ENCODE results near the gene CD2. TPM values are rescaled to one million over a fixed set of nuclear protein-coding genes. Genes with fewer than 3 reads are reported as not detected.
A peak's percentile ranks its signal among the peaks of the same experiment; 100 is the strongest.

The CD2 gene, protein sequence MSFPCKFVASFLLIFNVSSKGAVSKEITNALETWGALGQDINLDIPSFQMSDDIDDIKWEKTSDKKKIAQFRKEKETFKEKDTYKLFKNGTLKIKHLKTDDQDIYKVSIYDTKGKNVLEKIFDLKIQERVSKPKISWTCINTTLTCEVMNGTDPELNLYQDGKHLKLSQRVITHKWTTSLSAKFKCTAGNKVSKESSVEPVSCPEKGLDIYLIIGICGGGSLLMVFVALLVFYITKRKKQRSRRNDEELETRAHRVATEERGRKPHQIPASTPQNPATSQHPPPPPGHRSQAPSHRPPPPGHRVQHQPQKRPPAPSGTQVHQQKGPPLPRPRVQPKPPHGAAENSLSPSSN
- total RNA-seq, result 10 to 100 TPM in 1 of 2 donors, 1 to 10 TPM in 1; 4.6 to 12.4 TPM
- under 1 TPM; 0.20 to 0.73 (median 0.50) TPM for polyA plus RNA-seq (ENCODE audit: insufficient read length in 6 of 6)
- long read RNA-seq, donor 1, partial matches to known transcripts, result 0 of 1 reads
- long read RNA-seq, donor 1, other reads (novel, unspliced or antisense), result 0 of 1 reads
- long read RNA-seq, donor 2, partial matches to known transcripts, result 0 of 1 reads
- long read RNA-seq, donor 2, other reads (novel, unspliced or antisense), result 0 of 1 reads
- long read RNA-seq, donor 3, result 0 reads
- long read RNA-seq, donor 4, partial matches to known transcripts, result 0 of 2 reads
- long read RNA-seq, donor 4, other reads (novel, unspliced or antisense), result 0 of 2 reads
- long read RNA-seq, donor 5, result 0 reads
- long read RNA-seq, donor 6, partial matches to known transcripts, result 0 of 1 reads
- long read RNA-seq, donor 6, other reads (novel, unspliced or antisense), result 0 of 1 reads
- long read RNA-seq, donor 7, result 0 reads
- long read RNA-seq, donor 8, result 0 reads
- long read RNA-seq, donor 9, result 0 reads
- long read RNA-seq, donor 10, transcript CD2-202 (5 exons, 1,609 nt), result major isoform, 5 of 8 reads
- long read RNA-seq, donor 10, partial matches to known transcripts, result 2 of 8 reads
- long read RNA-seq, donor 10, other reads (novel, unspliced or antisense), result 1 of 8 reads
- long read RNA-seq, donor 11, result 0 reads
- long read RNA-seq, donor 12, result 0 reads

DNA sequence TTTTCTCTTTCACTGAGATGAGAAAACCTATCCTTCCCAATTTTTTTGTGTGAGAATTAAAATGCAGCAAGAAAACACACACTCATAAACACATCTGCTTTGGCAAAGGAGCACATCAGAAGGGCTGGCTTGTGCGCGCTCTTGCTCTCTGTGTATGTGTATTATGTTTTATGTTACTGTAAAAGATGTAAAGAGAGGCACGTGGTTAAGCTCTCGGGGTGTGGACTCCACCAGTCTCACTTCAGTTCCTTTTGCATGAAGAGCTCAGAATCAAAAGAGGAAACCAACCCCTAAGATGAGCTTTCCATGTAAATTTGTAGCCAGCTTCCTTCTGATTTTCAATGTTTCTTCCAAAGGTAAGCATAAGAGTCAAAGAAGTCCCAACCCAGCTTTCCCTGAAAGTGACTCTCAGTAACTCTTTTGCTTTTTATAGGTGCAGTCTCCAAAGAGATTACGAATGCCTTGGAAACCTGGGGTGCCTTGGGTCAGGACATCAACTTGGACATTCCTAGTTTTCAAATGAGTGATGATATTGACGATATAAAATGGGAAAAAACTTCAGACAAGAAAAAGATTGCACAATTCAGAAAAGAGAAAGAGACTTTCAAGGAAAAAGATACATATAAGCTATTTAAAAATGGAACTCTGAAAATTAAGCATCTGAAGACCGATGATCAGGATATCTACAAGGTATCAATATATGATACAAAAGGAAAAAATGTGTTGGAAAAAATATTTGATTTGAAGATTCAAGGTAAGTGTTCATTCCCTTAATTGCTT lies at the start of gene CD2:
Gene CD2 (plus strand): TSS at position 233 of the 780 bp plus-strand sequence. CDS start 63 bp downstream, at position 296.
- ATAC-seq (peak; percentile 59), DNase-seq (no peak)
- no peaks in the 10 kb centered on the region for H3K27me3 ChIP-seq
- peaks cover 0 to 24% of the 10 kb centered on the region in 2 donors for H3K4me1 ChIP-seq
- intact Hi-C loops (cut with DNase I), result no loop called here
- H3K36me3 ChIP-seq, result no peaks in the 10 kb centered on the region
- H3K27ac ChIP-seq, result peak within 1 kb of the TSS in 1 of 2 donors; percentile 7
- H3K4me3 ChIP-seq, result peak within 1 kb of the TSS in 1 of 2 donors; percentile 27
- TF ChIP-seq, protein P1, sequence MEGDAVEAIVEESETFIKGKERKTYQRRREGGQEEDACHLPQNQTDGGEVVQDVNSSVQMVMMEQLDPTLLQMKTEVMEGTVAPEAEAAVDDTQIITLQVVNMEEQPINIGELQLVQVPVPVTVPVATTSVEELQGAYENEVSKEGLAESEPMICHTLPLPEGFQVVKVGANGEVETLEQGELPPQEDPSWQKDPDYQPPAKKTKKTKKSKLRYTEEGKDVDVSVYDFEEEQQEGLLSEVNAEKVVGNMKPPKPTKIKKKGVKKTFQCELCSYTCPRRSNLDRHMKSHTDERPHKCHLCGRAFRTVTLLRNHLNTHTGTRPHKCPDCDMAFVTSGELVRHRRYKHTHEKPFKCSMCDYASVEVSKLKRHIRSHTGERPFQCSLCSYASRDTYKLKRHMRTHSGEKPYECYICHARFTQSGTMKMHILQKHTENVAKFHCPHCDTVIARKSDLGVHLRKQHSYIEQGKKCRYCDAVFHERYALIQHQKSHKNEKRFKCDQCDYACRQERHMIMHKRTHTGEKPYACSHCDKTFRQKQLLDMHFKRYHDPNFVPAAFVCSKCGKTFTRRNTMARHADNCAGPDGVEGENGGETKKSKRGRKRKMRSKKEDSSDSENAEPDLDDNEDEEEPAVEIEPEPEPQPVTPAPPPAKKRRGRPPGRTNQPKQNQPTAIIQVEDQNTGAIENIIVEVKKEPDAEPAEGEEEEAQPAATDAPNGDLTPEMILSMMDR (IDR thresholded peaks at IDR 0.05), result no peak
- H3K9me3 ChIP-seq, result peaks cover 0 to 2% of the 10 kb centered on the region in 2 donors

DNA sequence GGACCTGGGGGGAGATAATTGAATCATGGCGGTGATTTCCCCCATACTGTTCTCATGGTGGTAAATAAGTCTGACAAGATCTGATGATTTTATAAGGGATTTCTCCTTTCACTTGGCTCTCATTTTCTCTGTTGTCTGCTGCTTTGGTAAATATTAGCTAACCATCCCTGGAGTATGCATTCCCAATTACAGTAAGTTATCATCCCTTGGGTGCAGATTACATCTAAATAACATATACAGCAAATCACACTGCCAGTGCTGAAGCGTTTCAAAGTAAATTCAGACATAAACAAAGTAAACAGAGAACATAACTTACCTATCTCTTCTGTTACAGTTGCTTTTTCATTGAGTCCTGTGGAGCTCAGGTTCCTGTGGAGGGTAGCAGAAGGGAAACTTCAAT lies 48.1 kb upstream of the CD2 start:
- Histone ChIP-seq H3K27ac (no peak overlapping the region), H3K4me3 (no peak overlapping the region), H3K36me3 (no peaks in the 10 kb centered on the region), H3K27me3 (no peaks in the 10 kb centered on the region), H3K4me1 (peaks cover 0 to 11% of the 10 kb centered on the region in 2 donors), H3K9me3 (no peaks in the 10 kb centered on the region)
- TF ChIP-seq, protein P1 (IDR thresholded peaks at IDR 0.05), result no peak
- DNase-seq (no peak), ATAC-seq (no peak)
- intact Hi-C loops (cut with DNase I), result no loop called here

DNA sequence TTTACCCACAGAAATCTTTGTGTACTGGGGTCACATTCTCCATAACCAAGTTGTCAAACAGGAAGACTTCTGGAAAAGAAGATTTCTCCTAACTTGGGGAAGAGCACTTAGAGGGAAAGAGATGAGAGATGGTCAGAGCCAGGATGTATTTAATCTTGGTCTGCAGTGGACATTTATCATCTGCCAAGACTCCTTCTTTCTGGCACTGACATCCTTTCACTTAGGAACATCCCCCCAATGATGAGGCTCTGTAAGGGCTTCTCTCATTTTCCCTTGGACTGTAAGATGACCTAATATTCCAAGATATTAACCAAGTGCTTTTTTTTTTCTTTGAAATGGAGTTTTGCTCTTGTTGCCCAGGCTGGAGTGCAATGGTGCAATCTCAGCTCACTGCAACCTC lies 47.4 kb upstream of the CD2 start:
- TF ChIP-seq, protein P1 (IDR thresholded peaks at IDR 0.05), result no peak
- H3K27ac ChIP-seq, result no peak overlapping the region
- H3K4me3 ChIP-seq, result no peak overlapping the region
- DNase-seq (no peak), ATAC-seq (no peak)
- intact Hi-C loops (cut with DNase I), result no loop called here
- H3K36me3 ChIP-seq, result no peaks in the 10 kb centered on the region
- no peaks in the 10 kb centered on the region for H3K27me3 ChIP-seq
- H3K9me3 ChIP-seq, result no peaks in the 10 kb centered on the region
- H3K4me1 ChIP-seq, result peaks cover 0 to 15% of the 10 kb centered on the region in 2 donors

DNA sequence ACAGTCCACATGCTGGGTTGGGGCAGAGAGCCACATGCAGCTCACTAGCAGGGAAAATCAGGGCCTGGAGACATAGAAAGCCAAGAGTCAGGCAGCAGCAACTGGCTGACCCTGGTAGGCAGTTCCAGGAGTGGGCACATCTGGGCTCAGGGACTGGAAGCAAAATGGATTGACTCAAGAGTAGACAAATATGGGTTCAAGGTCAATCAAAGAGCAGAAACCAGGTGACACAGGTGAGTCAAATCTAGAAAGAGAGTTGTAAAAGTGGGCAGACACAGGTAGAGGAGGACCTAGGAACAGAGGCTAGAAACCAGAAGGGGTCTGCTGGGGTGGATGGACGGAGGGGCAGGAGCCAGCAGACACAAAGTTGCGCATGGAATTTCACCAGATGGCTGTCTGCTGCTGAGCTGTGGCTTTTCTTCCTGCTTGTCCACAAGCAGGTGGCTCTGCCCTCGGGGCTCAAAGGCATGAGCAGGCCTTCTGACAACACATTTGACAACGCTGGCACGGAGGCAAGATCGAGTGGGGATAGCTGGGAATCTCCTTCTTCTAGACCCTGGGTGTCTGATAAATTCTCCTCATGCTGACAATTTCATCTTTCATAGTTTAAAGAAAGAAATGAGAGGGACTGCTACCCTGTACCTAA lies 45.9 kb upstream of the CD2 start:
- H3K36me3 ChIP-seq, result no peaks in the 10 kb centered on the region
- no peak for ATAC-seq
- H3K27ac ChIP-seq, result no peak overlapping the region
- no peaks in the 10 kb centered on the region for H3K9me3 ChIP-seq
- DNase-seq, result no peak
- no peak overlapping the region for H3K4me3 ChIP-seq
- TF ChIP-seq, protein P1 (IDR thresholded peaks at IDR 0.05), result no peak
- H3K27me3 ChIP-seq, result no peaks in the 10 kb centered on the region
- intact Hi-C loops (cut with DNase I), result no loop called here
- H3K4me1 ChIP-seq, result peaks cover 0 to 15% of the 10 kb centered on the region in 2 donors

Measured in left lung (tissue), 14 donors.